Right lobe of liver (tissue), 4 donors: ENCODE data around the gene CACNA1C.

Experiments
- POLR2A ChIP-seq: fragments of 450-650 bp; IDR thresholded peaks from one replicate; pipeline ENCODE4 v1.6.1; 2017; ENCODE audit warnings: antibody characterized with exemption, mild to moderate bottlenecking
- TF ChIP-seq, protein P1 (sequence below), 4 donors: fragments of 200-600 bp in 3 of 4; fragments of 450-650 bp in 1 of 4; IDR thresholded peaks; one replicate each; pipeline versions ENCODE4 v1.5.1 to v1.8.0; 2016 to 2022; ENCODE audit warnings: antibody characterized with exemption in 4 of 4, mild to moderate bottlenecking in 2 of 4
- donor health status: DM: no; HTN: no; CAD: no.
- donor health status: DM: no; HTN: no; CAD: no.
- donor health status: DM: no; HTN: yes; CAD: no.

DNA sequence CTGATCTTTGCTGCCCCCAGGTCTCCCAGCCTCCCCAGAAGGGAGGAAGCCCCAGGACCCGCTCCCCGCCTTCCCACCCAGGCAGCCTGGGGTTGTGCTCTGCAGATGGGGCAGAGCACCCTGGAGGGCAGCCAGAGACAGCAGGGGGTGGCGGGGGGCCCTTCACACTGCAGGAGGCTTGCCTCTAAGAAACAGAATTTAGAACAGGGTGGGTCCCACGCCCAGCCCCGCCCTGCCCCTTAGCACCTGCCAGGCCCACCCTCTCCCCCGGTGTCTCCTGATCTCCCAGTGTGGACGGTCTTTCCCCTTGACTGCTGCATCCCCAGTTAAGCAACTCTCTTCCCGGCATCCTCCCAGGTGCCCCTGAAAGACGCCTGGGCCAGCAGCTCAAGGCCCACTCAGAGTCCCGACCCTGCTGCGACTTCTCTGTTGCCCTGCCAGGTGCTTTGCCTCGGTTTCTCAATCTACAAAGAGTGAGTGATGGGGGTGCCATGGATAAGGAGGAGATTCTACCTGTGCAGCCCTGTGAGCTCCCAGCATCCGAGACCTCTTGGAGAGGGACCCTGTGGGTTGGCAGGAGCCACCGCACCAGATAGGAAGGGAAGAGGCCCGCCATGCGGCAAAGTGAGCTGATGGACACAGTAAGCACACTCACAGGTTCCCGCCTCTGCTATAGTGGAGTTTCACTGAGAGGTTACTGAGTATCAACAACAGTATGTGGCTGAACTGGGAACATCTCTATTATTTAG, 414.8 kb downstream of the CACNA1C start:
- TF ChIP-seq, protein P1, sequence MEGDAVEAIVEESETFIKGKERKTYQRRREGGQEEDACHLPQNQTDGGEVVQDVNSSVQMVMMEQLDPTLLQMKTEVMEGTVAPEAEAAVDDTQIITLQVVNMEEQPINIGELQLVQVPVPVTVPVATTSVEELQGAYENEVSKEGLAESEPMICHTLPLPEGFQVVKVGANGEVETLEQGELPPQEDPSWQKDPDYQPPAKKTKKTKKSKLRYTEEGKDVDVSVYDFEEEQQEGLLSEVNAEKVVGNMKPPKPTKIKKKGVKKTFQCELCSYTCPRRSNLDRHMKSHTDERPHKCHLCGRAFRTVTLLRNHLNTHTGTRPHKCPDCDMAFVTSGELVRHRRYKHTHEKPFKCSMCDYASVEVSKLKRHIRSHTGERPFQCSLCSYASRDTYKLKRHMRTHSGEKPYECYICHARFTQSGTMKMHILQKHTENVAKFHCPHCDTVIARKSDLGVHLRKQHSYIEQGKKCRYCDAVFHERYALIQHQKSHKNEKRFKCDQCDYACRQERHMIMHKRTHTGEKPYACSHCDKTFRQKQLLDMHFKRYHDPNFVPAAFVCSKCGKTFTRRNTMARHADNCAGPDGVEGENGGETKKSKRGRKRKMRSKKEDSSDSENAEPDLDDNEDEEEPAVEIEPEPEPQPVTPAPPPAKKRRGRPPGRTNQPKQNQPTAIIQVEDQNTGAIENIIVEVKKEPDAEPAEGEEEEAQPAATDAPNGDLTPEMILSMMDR (IDR thresholded peaks at IDR 0.05) = no peak
- TF ChIP-seq POLR2A = no peak
